Nephron (organoid): ENCODE results near the gene KRT20.
A peak's percentile ranks its signal among the peaks of the same experiment; 100 is the strongest.
"Not testable (repeated sequence)": the region's sequence is repeated elsewhere in the genome, so short reads cannot be mapped to it uniquely, and the experiment has no call there.

ENCODE experiments used
- H3K27ac Mint-ChIP-seq, 3 experiments: 2 replicates each; pipeline ENCODE4 v1.8.0; 2020; ENCODE audit warnings: mixed read lengths in 3 of 3, mild to moderate bottlenecking in 2 of 3, moderate library complexity in 1 of 3
- H3K27me3 Mint-ChIP-seq: 2 replicates; pipeline ENCODE4 v1.8.0; 2021; ENCODE audit warnings: low read depth, mild to moderate bottlenecking, moderate library complexity, mixed read lengths
- H3K36me3 Mint-ChIP-seq: 2 replicates; pipeline ENCODE4 v1.8.0; 2020; ENCODE audit warnings: low read depth, mixed read lengths
- H3K4me1 Mint-ChIP-seq: 2 replicates; pipeline ENCODE4 v1.8.0; 2020; ENCODE audit warnings: mixed read lengths
- H3K4me3 Mint-ChIP-seq, 3 experiments: 2 replicates each; pipeline ENCODE4 v1.8.0; 2020; ENCODE audit warnings: mild to moderate bottlenecking in 3 of 3, mixed read lengths in 3 of 3, moderate library complexity in 2 of 3
- H3K9me3 Mint-ChIP-seq: 2 replicates; pipeline ENCODE4 v1.8.0; 2020; ENCODE audit warnings: mixed read lengths
- CTCF ChIP-seq, 3 experiments: fragments of 200-600 bp; sonication (generic); IDR thresholded peaks; one replicate each; pipeline ENCODE4 v1.5.0; 2021; ENCODE audit warnings: antibody characterized with exemption in 3 of 3; ENCODE audit not compliant: unreplicated experiment in 3 of 3

Gene KRT20

GRCh38 chr17:40884708-40885512, at the start of gene KRT20:
TSS of gene KRT20 (minus strand) at chr17:40885242. CDS start at chr17:40885185, 57 bp downstream.
- Mint-ChIP-seq H3K4me3 (no peak within 1 kb of the TSS), H3K4me1 (no peaks in the 10 kb centered on the region), H3K27me3 (peaks cover 14% of the 10 kb centered on the region), H3K36me3 (no peaks in the 10 kb centered on the region), H3K27ac (no peak within 1 kb of the TSS), H3K9me3 (no peaks in the 10 kb centered on the region)
- TF ChIP-seq CTCF (IDR thresholded peaks at IDR 0.05; ENCODE audit: unreplicated experiment in 3 of 3): no peak

GRCh38 chr17:40932608-40933007, 47.6 kb upstream of the KRT20 start:
- no peak for TF ChIP-seq CTCF (IDR thresholded peaks at IDR 0.05; ENCODE audit: unreplicated experiment in 3 of 3)
- Mint-ChIP-seq H3K27ac (peak overlapping the region; percentile 84 to 92 (median 86)), H3K9me3 (no peaks in the 10 kb centered on the region)

GRCh38 chr17:40931311-40931710, 46.3 kb upstream of the KRT20 start:
- no peak for TF ChIP-seq CTCF (IDR thresholded peaks at IDR 0.05; ENCODE audit: unreplicated experiment in 3 of 3)
- Mint-ChIP-seq H3K9me3 (no peaks in the 10 kb centered on the region), H3K27ac (no peak overlapping the region), H3K4me3 (no peak overlapping the region), H3K36me3 (no peaks in the 10 kb centered on the region), H3K4me1 (peaks cover 19% of the 10 kb centered on the region), H3K27me3 (no peaks in the 10 kb centered on the region)

More at GRCh38 chr17:40932608-40933007, 47.6 kb upstream of the KRT20 start:
- Mint-ChIP-seq H3K4me1 (peaks cover 27% of the 10 kb centered on the region), H3K36me3 (no peaks in the 10 kb centered on the region), H3K27me3 (peaks cover 4% of the 10 kb centered on the region), H3K4me3 (no peak overlapping the region)

GRCh38 chr17:40926341-40926740, 41.3 kb upstream of the KRT20 start:
- Mint-ChIP-seq H3K27ac (no peak overlapping the region), H3K27me3 (peaks cover 7% of the 10 kb centered on the region), H3K36me3 (no peaks in the 10 kb centered on the region), H3K9me3 (no peaks in the 10 kb centered on the region), H3K4me3 (no peak overlapping the region), H3K4me1 (peaks cover 24% of the 10 kb centered on the region)
- TF ChIP-seq CTCF (IDR thresholded peaks at IDR 0.05; ENCODE audit: unreplicated experiment in 3 of 3): no peak

- no peaks in the 10 kb centered on the region for H3K36me3 Mint-ChIP-seq
- TF ChIP-seq CTCF (IDR thresholded peaks at IDR 0.05; ENCODE audit: unreplicated experiment in 3 of 3): no peak
- H3K9me3 Mint-ChIP-seq: no peaks in the 10 kb centered on the region
- peaks cover 7% of the 10 kb centered on the region for H3K27me3 Mint-ChIP-seq
- H3K4me3 Mint-ChIP-seq: no peak overlapping the region
- peaks cover 24% of the 10 kb centered on the region for H3K4me1 Mint-ChIP-seq
- H3K27ac Mint-ChIP-seq: peak overlapping the region in 1 of 3 experiments; percentile 18
Measured at GRCh38 chr17:40922239-40922638, 37.2 kb upstream of the KRT20 start.

GRCh38 chr17:40921026-40921425, 36.0 kb upstream of the KRT20 start:
- Mint-ChIP-seq H3K4me1 (peaks cover 18% of the 10 kb centered on the region), H3K27ac (no peak overlapping the region), H3K27me3 (peaks cover 7% of the 10 kb centered on the region), H3K4me3 (no peak overlapping the region), H3K9me3 (no peaks in the 10 kb centered on the region), H3K36me3 (no peaks in the 10 kb centered on the region)
- no peak for TF ChIP-seq CTCF (IDR thresholded peaks at IDR 0.05; ENCODE audit: unreplicated experiment in 3 of 3)

- H3K4me3 Mint-ChIP-seq, H3K27ac Mint-ChIP-seq, H3K27me3 Mint-ChIP-seq, H3K4me1 Mint-ChIP-seq, H3K9me3 Mint-ChIP-seq, H3K36me3 Mint-ChIP-seq: not testable (repeated sequence)
Measured at GRCh38 chr17:40917116-40917515, 32.1 kb upstream of the KRT20 start.
